GM12878 (cell line): ENCODE data around the gene REPS2. TPM values are rescaled to one million over a fixed set of nuclear protein-coding genes. Genes with fewer than 3 reads are reported as not detected.

Experiments used
- ATAC-seq: fragments of 200-7000 bp; cut with Tn5 transposase; 3 replicates; pipeline ENCODE4 v1.9.1; 2020; ENCODE audit warnings: mild to moderate bottlenecking, moderate library complexity
- BruUV-seq: library from RNA; stranded (reverse); fragments of 400-500 nt; replicated peaks from 2 replicates; lab custom pipeline; 2021; lab: Mats Ljungman, UMichigan
- CTCF ChIA-PET: fragments of 300-600 bp; sonication (Branson Sonifier 250); formaldehyde crosslinking; extraction: SDS; loops from one replicate; lab custom pipeline; 2021; ENCODE audit warnings: inconsistent platforms; lab: Yijun Ruan, JAX
- POLR2A ChIA-PET: fragments of 350-600 bp; formaldehyde crosslinking; extraction: SDS; loops from one replicate; lab custom pipeline; 2021; ENCODE audit warnings: inconsistent platforms; lab: Charles Lee
- RAD21 ChIA-PET: fragments of 300-600 bp; sonication (Branson Sonifier 250); formaldehyde crosslinking; loops from one replicate; lab custom pipeline; 2023; ENCODE audit warnings: antibody characterized with exemption; ENCODE audit not compliant: unreplicated experiment; lab: Charles Lee
- SMC1A ChIA-PET: fragments of 300-600 bp; sonication (Branson Sonifier 250); formaldehyde crosslinking; loops from one replicate; lab custom pipeline; 2023; ENCODE audit not compliant: unreplicated experiment, uncharacterized antibody; lab: Charles Lee
- DNase-seq: peaks from one replicate; pipeline ENCODE4 v3.0.0-alpha.2; 2011; ENCODE audit warnings: low read depth, low spot score
- FAIRE-seq: peaks from 3 replicates; lab custom pipeline; 2011; peaks lifted over from hg19 to GRCh38; lab: Jason Lieb, UNC
- H2AFZ ChIP-seq: 2 replicates; pipeline ENCODE4 v1.6.0; 2011; ENCODE audit warnings: low read depth, low read length, control low read depth; ENCODE audit not compliant: control insufficient read depth
- H3K27ac ChIP-seq: 2 replicates; pipeline ENCODE4 v1.5.1; 2011; ENCODE audit warnings: control low read depth; ENCODE audit not compliant: control insufficient read depth, insufficient read depth
- H3K27me3 ChIP-seq, 2 experiments: replicated peaks in 1 of 2; 2 replicates each; pipeline versions ENCODE4 v1.6.0 to v1.6.1; 2011; ENCODE audit warnings: low read length in 1 of 2; ENCODE audit not compliant: control insufficient read depth in 2 of 2, insufficient read depth in 2 of 2
- H3K36me3 ChIP-seq, 2 experiments: 2 replicates each; pipeline ENCODE4 v1.5.1; 2011; ENCODE audit warnings: low read length in 1 of 2; ENCODE audit not compliant: control insufficient read depth in 2 of 2, insufficient read depth in 2 of 2
- H3K4me1 ChIP-seq: 2 replicates; pipeline ENCODE4 v1.6.1; 2011; ENCODE audit warnings: mild to moderate bottlenecking, low read length, moderate library complexity, mixed read lengths; ENCODE audit not compliant: control insufficient read depth, insufficient read depth
- H3K4me2 ChIP-seq: 2 replicates; pipeline ENCODE4 v1.6.0; 2011; ENCODE audit warnings: control low read depth; ENCODE audit not compliant: control insufficient read depth, insufficient read depth
- H3K4me3 ChIP-seq: fragments of 200-600 bp; sonication (generic); 2 replicates; pipeline ENCODE4 v1.5.1; 2016
- H3K79me2 ChIP-seq: 2 replicates; pipeline ENCODE4 v1.6.0; 2011; ENCODE audit warnings: low read length; ENCODE audit not compliant: control insufficient read depth, insufficient read depth
- H3K9ac ChIP-seq: 2 replicates; pipeline ENCODE4 v1.8.0; 2011; ENCODE audit warnings: low read length, control low read depth, mixed read lengths; ENCODE audit not compliant: control insufficient read depth, insufficient read depth
- H3K9me3 ChIP-seq: replicated peaks from 3 replicates; pipeline ENCODE4 v1.5.1; 2011; ENCODE audit warnings: mild to moderate bottlenecking, low read length; ENCODE audit not compliant: control insufficient read depth, insufficient read depth
- H4K20me1 ChIP-seq: 2 replicates; pipeline ENCODE4 v1.6.0; 2011; ENCODE audit not compliant: control insufficient read depth, insufficient read depth
- ASH2L ChIP-seq: fragments of 300-600, 200-600 bp; sonication (generic); IDR thresholded peaks from 2 replicates; pipeline ENCODE4 v1.6.1; 2017; ENCODE audit warnings: low read depth, mild to moderate bottlenecking, borderline replicate concordance
- BRCA1 ChIP-seq: IDR thresholded peaks from 2 replicates; pipeline ENCODE4 v1.6.1; 2011; ENCODE audit warnings: low read depth, low read length, improper control_type of control experiment
- GATAD2B ChIP-seq: fragments of 450-650 bp; conservative IDR thresholded peaks from 2 replicates; pipeline ENCODE4 v1.6.1; 2017; ENCODE audit warnings: low read depth, mild to moderate bottlenecking, moderate library complexity
- IRF4 ChIP-seq: IDR thresholded peaks from 2 replicates; pipeline ENCODE4 v1.6.1; 2011; ENCODE audit warnings: low read depth, low read length
- LARP7 ChIP-seq: fragments of 450-650 bp; IDR thresholded peaks from 2 replicates; pipeline ENCODE4 v1.6.1; 2017; ENCODE audit warnings: mild to moderate bottlenecking
- MXI1 ChIP-seq: fragments of 150-350 bp; IDR thresholded peaks from 2 replicates; pipeline ENCODE4 v1.6.1; 2011; ENCODE audit warnings: low read depth, mild to moderate bottlenecking, inconsistent platforms, low read length, improper control_type of control experiment
- MYC ChIP-seq: IDR thresholded peaks from 2 replicates; pipeline ENCODE4 v1.6.1; 2011; ENCODE audit warnings: mild to moderate bottlenecking, low read length, moderate library complexity, inconsistent platforms; ENCODE audit not compliant: insufficient read depth, insufficient replicate concordance, insufficient read length, severe bottlenecking
- POLR2AphosphoS2 ChIP-seq: IDR thresholded peaks from 2 replicates; pipeline ENCODE4 v1.6.1; 2011; ENCODE audit warnings: low read depth, mild to moderate bottlenecking, low read length, improper control_type of control experiment, moderate library complexity
- RFX5 ChIP-seq: IDR thresholded peaks from 2 replicates; pipeline ENCODE4 v1.6.1; 2011; ENCODE audit warnings: low read depth, low read length, improper control_type of control experiment
- STAT3 ChIP-seq: IDR thresholded peaks from 2 replicates; pipeline ENCODE4 v1.6.1; 2011; ENCODE audit warnings: low read depth, low read length, improper control_type of control experiment
- SUPT20H ChIP-seq: IDR thresholded peaks from 2 replicates; pipeline ENCODE4 v1.6.1; 2011; ENCODE audit warnings: low read depth, mild to moderate bottlenecking, low read length, moderate library complexity, borderline replicate concordance; ENCODE audit not compliant: control insufficient read depth
- SUZ12 ChIP-seq: fragments of 200-600 bp; sonication (generic); IDR thresholded peaks from one replicate; pipeline ENCODE4 v1.6.1; 2018; ENCODE audit warnings: antibody characterized with exemption, mild to moderate bottlenecking; ENCODE audit not compliant: unreplicated experiment
- WGBS: methylation state at CpG from one replicate; pipeline ENCODE4 v1.1.6; 2016; ENCODE audit warnings: low lambda C conversion rate; ENCODE audit not compliant: insufficient replicate concordance, insufficient coverage; ENCODE audit errors: missing lambda C conversion rate; 5-methylcytosine and 5-hydroxymethylcytosine counted together
- in situ Hi-C: fragments of 300-500 bp; cut with MboI; formaldehyde crosslinking; loops from 9 replicates; pipeline ENCODE4 v1.14.3; 2018; ENCODE audit warnings: mixed read lengths
- intact Hi-C: fragments of 100-400 bp; cut with micrococcal nuclease; formaldehyde crosslinking; loops from one replicate; pipeline ENCODE4 v1.14.2; 2022; ENCODE audit not compliant: unreplicated experiment
- polyA plus RNA-seq, 11 experiments: library from polyadenylated mRNA; depleted of rRNA in 4 of 11; unstranded in 6 of 11; stranded (reverse) in 5 of 11; fragments of >200 nt; fragmentation: Nextera tagmentation in 4 of 11; fragmentation: Illumina TruSeq in 1 of 11; extraction: Ambion mirVana in 4 of 11; extraction: Trizol in 1 of 11; gene quantifications; 1 replicate in 1 of 11; 2 replicates in 10 of 11; pipeline versions ENCODE4 v1.2.1 to v1.2.3, GENCODE V29; 2011 to 2016; ENCODE audit warnings: inconsistent platforms in 2 of 11, missing spikeins in 2 of 11, low read depth in 1 of 11
- total RNA-seq, 4 experiments: library from RNA; depleted of rRNA in 3 of 4; stranded (reverse); fragments of >200 nt in 3 of 4; fragmentation: Illumina TruSeq in 1 of 4; extraction: Trizol in 1 of 4; gene quantifications; 2 replicates each; pipeline versions ENCODE4 v1.2.1 to v1.2.3, GENCODE V29; 2013 to 2021
- TF ChIP-seq, protein P1 (sequence below): fragments of 450-650 bp; formaldehyde crosslinking; IDR thresholded peaks from 2 replicates; pipeline ENCODE4 v1.5.0; 2022; ENCODE audit warnings: mild to moderate bottlenecking, missing genetic modification characterization

REPS2 gene
- total and polyA plus RNA-seq, 10 of the 15 experiments (the other 5 are each of a cell fraction or from before 2014, with no cell fraction given): 2.1 to 6.8 (median 3.9) TPM

DNA sequence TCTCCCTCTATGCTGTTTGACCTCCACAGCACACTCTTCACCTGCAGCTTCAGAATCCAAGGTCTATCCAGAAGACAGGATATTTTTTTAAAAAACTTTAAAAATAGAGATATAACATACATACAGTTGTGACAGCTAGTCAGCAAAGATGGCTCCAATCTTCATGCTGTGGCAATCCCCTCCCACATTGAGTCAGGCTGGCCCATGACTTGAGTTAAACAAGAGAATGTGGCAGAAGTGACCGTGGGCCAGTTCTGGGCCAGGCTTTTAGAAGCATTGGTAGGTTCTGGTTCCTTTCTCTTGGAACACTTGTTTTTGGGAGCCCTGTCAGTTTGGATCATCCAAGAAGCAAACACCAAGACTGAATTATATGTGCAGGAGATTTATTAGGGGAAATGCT lies 36.1 kb upstream of the REPS2 start:
- no TSS peak for BruUV-seq
- FAIRE-seq: no peak
- no peaks in the 10 kb centered on the region for H3K4me1 ChIP-seq
- no peak for ATAC-seq
- no peaks in the 10 kb centered on the region for H3K79me2 ChIP-seq
- H3K4me3 ChIP-seq: no peak overlapping the region
- SMC1A ChIA-PET: no interaction called here
- intact Hi-C loops (no loop called here), in situ Hi-C loops (no loop called here)
- no peak overlapping the region for H3K27ac ChIP-seq
- CTCF ChIA-PET: interaction anchor here (1.0 to 2.2 kb wide), 2 partner anchors 24 to 28 kb away, joined by 3 to 6 read pairs; no protein-coding TSS in a partner anchor
- POLR2A ChIA-PET: no interaction called here
- H3K4me2 ChIP-seq: no peak overlapping the region
- DNase-seq: no peak
- TF ChIP-seq RFX5 (no peak), IRF4 (no peak), SUZ12 (no peak), LARP7 (no peak), MYC (no peak), ASH2L (no peak), POLR2AphosphoS2 (no peak), GATAD2B (no peak), MXI1 (no peak), SUPT20H (no peak), STAT3 (no peak), BRCA1 (no peak)
- TF ChIP-seq, protein P1, sequence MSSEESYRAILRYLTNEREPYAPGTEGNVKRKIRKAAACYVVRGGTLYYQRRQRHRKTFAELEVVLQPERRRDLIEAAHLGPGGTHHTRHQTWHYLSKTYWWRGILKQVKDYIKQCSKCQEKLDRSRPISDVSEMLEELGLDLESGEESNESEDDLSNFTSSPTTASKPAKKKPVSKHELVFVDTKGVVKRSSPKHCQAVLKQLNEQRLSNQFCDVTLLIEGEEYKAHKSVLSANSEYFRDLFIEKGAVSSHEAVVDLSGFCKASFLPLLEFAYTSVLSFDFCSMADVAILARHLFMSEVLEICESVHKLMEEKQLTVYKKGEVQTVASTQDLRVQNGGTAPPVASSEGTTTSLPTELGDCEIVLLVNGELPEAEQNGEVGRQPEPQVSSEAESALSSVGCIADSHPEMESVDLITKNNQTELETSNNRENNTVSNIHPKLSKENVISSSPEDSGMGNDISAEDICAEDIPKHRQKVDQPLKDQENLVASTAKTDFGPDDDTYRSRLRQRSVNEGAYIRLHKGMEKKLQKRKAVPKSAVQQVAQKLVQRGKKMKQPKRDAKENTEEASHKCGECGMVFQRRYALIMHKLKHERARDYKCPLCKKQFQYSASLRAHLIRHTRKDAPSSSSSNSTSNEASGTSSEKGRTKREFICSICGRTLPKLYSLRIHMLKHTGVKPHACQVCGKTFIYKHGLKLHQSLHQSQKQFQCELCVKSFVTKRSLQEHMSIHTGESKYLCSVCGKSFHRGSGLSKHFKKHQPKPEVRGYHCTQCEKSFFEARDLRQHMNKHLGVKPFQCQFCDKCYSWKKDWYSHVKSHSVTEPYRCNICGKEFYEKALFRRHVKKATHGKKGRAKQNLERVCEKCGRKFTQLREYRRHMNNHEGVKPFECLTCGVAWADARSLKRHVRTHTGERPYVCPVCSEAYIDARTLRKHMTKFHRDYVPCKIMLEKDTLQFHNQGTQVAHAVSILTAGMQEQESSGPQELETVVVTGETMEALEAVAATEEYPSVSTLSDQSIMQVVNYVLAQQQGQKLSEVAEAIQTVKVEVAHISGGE: no peak
- H3K9ac ChIP-seq: no peak overlapping the region
- 6% methylated on average over 1 of the region's 1 CpG for WGBS
- H4K20me1 ChIP-seq: no peaks in the 10 kb centered on the region
- RAD21 ChIA-PET: interaction anchor here (1.2 kb wide), 1 partner anchor 15 kb away, joined by 4 read pairs; no protein-coding TSS in a partner anchor
- no peaks in the 10 kb centered on the region for H3K9me3 ChIP-seq
- H2AFZ ChIP-seq: no peak overlapping the region
- no peaks in the 10 kb centered on the region for H3K27me3 ChIP-seq
- no peaks in the 10 kb centered on the region for H3K36me3 ChIP-seq
